ENCODE data around the gene CRYBA1. TPM values are rescaled to one million over a fixed set of nuclear protein-coding genes. Genes with fewer than 3 reads are reported as not detected.
"Not testable (repeated sequence)": the region's sequence is repeated elsewhere in the genome, so short reads cannot be mapped to it uniquely, and the experiment has no call there.

Gene CRYBA1
- not detected for total RNA-seq
- 0.50 TPM for polyA plus RNA-seq (2013, experiment 1 of 2)
- not detected for polyA plus RNA-seq (2013, experiment 2 of 2)
- long read RNA-seq, experiment 1, result 0 reads
- long read RNA-seq, experiment 2, result 0 reads
- long read RNA-seq, experiment 3, result 0 reads
- long read RNA-seq, experiment 4, result 0 reads

GRCh38 chr17:29246628-29247027, at the start of gene CRYBA1:
Gene CRYBA1, plus strand, starts transcription at chr17:29246859. Its CDS starts 5 bp downstream, at chr17:29246864.
- no peaks in the 10 kb centered on the region for H3K36me3 Mint-ChIP-seq (ENCODE audit: low read depth)
- Histone ChIP-seq H3K4me1 (ENCODE audit: control insufficient read depth, insufficient read depth, low read length) (no peaks in the 10 kb centered on the region), H3K9me3 (ENCODE audit: control insufficient read depth, low read length) (no peaks in the 10 kb centered on the region), H3K27me3 (ENCODE audit: control insufficient read depth, insufficient read depth, low read length, poor library complexity, severe bottlenecking) (no peaks in the 10 kb centered on the region), H3K9ac (ENCODE audit: extremely low read depth, low read length, poor library complexity, severe bottlenecking) (no peak within 1 kb of the TSS), H3K4me3 (ENCODE audit: low read length) (no peak within 1 kb of the TSS), H3K27ac (ENCODE audit: low read depth, low read length) (peak within 1 kb of the TSS; percentile 74), H3K36me3 (ENCODE audit: control insufficient read depth, insufficient read depth, low read length) (no peaks in the 10 kb centered on the region)
- H3K27me3 Mint-ChIP-seq (ENCODE audit: insufficient read depth), result no peaks in the 10 kb centered on the region
- H3K4me3 Mint-ChIP-seq, result no peak within 1 kb of the TSS
- no peaks in the 10 kb centered on the region for H3K4me1 Mint-ChIP-seq
- no peak for TF ChIP-seq CTCF (conservative IDR thresholded peaks at IDR 0.05)
- DNase-seq, result no peak
- no peak within 1 kb of the TSS for H3K27ac Mint-ChIP-seq
- H3K9me3 Mint-ChIP-seq, result no peaks in the 10 kb centered on the region
- WGBS, 2 experiments (ENCODE audit: insufficient coverage in 1 of 2, insufficient read length in 1 of 2), result 57 to 96% methylated on average over 1 of the region's 1 CpG

GRCh38 chr17:29197516-29198272, 49.0 kb upstream of the CRYBA1 start:
- Histone ChIP-seq H3K36me3 (ENCODE audit: control insufficient read depth, insufficient read depth, low read length) (no peaks in the 10 kb centered on the region), H3K4me1 (ENCODE audit: control insufficient read depth, insufficient read depth, low read length) (no peaks in the 10 kb centered on the region), H3K27me3 (ENCODE audit: control insufficient read depth, insufficient read depth, low read length, poor library complexity, severe bottlenecking) (no peaks in the 10 kb centered on the region), H3K9me3 (ENCODE audit: control insufficient read depth, low read length) (no peaks in the 10 kb centered on the region), H3K4me3 (ENCODE audit: low read length) (no peak overlapping the region), H3K9ac (ENCODE audit: extremely low read depth, low read length, poor library complexity, severe bottlenecking) (no peak overlapping the region), H3K27ac (ENCODE audit: low read depth, low read length) (no peak overlapping the region)
- peaks cover 12% of the 10 kb centered on the region for H3K4me1 Mint-ChIP-seq
- H3K27ac Mint-ChIP-seq, result no peak overlapping the region
- WGBS, 2 experiments (ENCODE audit: insufficient coverage in 1 of 2, insufficient read length in 1 of 2), result 89% methylated on average over 13 to 16 of the region's 16 CpGs
- no peak overlapping the region for H3K4me3 Mint-ChIP-seq
- no peak for TF ChIP-seq CTCF (conservative IDR thresholded peaks at IDR 0.05)
- no peaks in the 10 kb centered on the region for H3K36me3 Mint-ChIP-seq (ENCODE audit: low read depth)
- DNase-seq, result no peak
- H3K9me3 Mint-ChIP-seq, result no peaks in the 10 kb centered on the region
- peaks cover 5% of the 10 kb centered on the region for H3K27me3 Mint-ChIP-seq (ENCODE audit: insufficient read depth)

GRCh38 chr17:29204068-29204804, 42.4 kb upstream of the CRYBA1 start:
- DNase-seq, result not testable (repeated sequence)

More at GRCh38 chr17:29204068-29204804, 42.4 kb upstream of the CRYBA1 start:
- not testable (repeated sequence) for H3K27ac Mint-ChIP-seq; H3K36me3 ChIP-seq (ENCODE audit: control insufficient read depth, insufficient read depth, low read length); H3K4me3 Mint-ChIP-seq; H3K4me3 ChIP-seq (ENCODE audit: low read length); H3K9me3 ChIP-seq (ENCODE audit: control insufficient read depth, low read length); H3K9me3 Mint-ChIP-seq; H3K4me1 ChIP-seq (ENCODE audit: control insufficient read depth, insufficient read depth, low read length); H3K27me3 ChIP-seq (ENCODE audit: control insufficient read depth, insufficient read depth, low read length, poor library complexity, severe bottlenecking); H3K27ac ChIP-seq (ENCODE audit: low read depth, low read length); H3K27me3 Mint-ChIP-seq (ENCODE audit: insufficient read depth); H3K9ac ChIP-seq (ENCODE audit: extremely low read depth, low read length, poor library complexity, severe bottlenecking); H3K36me3 Mint-ChIP-seq (ENCODE audit: low read depth); H3K4me1 Mint-ChIP-seq
- 89% methylated on average over 13 to 16 of the region's 16 CpGs for WGBS, 2 experiments (ENCODE audit: insufficient coverage in 1 of 2, insufficient read length in 1 of 2)
